K562 (cell line): ENCODE measurements around the gene TAF12. TPM values are rescaled to one million over a fixed set of nuclear protein-coding genes. Genes with fewer than 3 reads are reported as not detected.

Experiments used
- ATAC-seq: fragments of 200-7000 bp; cut with Tn5 transposase; 3 replicates; pipeline ENCODE4 v1.9.1; 2020; ENCODE audit warnings: moderate library complexity
- BruUV-seq: library from RNA; stranded (reverse); fragments of 400-500 nt; replicated peaks from 2 replicates; lab custom pipeline; 2021; lab: Mats Ljungman, UMichigan
- CTCF ChIA-PET: fragments of 300-600 bp; formaldehyde crosslinking; extraction: SDS; loops from one replicate; lab custom pipeline; 2021; ENCODE audit warnings: low intra/inter-chr PET ratio; lab: Yijun Ruan, JAX
- POLR2A ChIA-PET: fragments of 300-600, 350-650 bp; sonication (Branson Sonifier 250); formaldehyde crosslinking; extraction: SDS; loops from one replicate; lab custom pipeline; 2021; ENCODE audit warnings: antibody characterized with exemption, inconsistent platforms; lab: Yijun Ruan, JAX
- DNase-seq, 4 experiments: peaks; one replicate each; pipeline versions ENCODE4 v3.0.0 to v3.0.0-alpha.2; 2011 to 2018; ENCODE audit warnings: low spot score in 3 of 4, mixed read lengths in 3 of 4; ENCODE audit errors: extremely low read depth in 1 of 4
- FAIRE-seq: peaks from 2 replicates; lab custom pipeline; 2011; peaks lifted over from hg19 to GRCh38; lab: Jason Lieb, UNC
- H2AFZ ChIP-seq: 2 replicates; pipeline ENCODE4 v1.6.0; 2011; ENCODE audit warnings: low read depth, low read length, control low read depth, inconsistent platforms
- H3K27ac ChIP-seq: fragments of 200-600 bp; 3 replicates; pipeline ENCODE4 v1.8.0; 2011; ENCODE audit warnings: low read depth, mild to moderate bottlenecking, control low read depth, inconsistent platforms, low read length, moderate library complexity, mixed read lengths; ENCODE audit errors: extremely low read depth
- H3K27me3 ChIP-seq, 2 experiments: fragments of 300-600 bp in 1 of 2; 2 replicates in 1 of 2; 3 replicates in 1 of 2; pipeline versions ENCODE4 v1.6.0 to v1.8.0; 2011; ENCODE audit warnings: inconsistent platforms in 2 of 2, low read length in 2 of 2, mild to moderate bottlenecking in 1 of 2, mixed read lengths in 1 of 2, moderate library complexity in 1 of 2; ENCODE audit not compliant: control insufficient read depth in 2 of 2, insufficient read depth in 2 of 2
- H3K36me3 ChIP-seq: fragments of 300-600 bp; 3 replicates; pipeline ENCODE4 v1.8.0; 2011; ENCODE audit warnings: mild to moderate bottlenecking, low read length, inconsistent platforms; ENCODE audit not compliant: control insufficient read depth, insufficient read depth
- H3K4me1 ChIP-seq, 2 experiments: fragments of 200-600 bp in 1 of 2; replicated peaks in 1 of 2; 2 replicates in 1 of 2; 3 replicates in 1 of 2; pipeline versions ENCODE4 v1.5.1 to v1.8.0; 2011; ENCODE audit warnings: inconsistent platforms in 2 of 2, low read length in 2 of 2, mild to moderate bottlenecking in 1 of 2, mixed read lengths in 1 of 2, moderate library complexity in 1 of 2; ENCODE audit not compliant: control insufficient read depth in 2 of 2, insufficient read depth in 2 of 2
- H3K4me2 ChIP-seq: 2 replicates; pipeline ENCODE4 v1.6.1; 2011; ENCODE audit warnings: low read length, control low read depth, inconsistent platforms, mixed read lengths; ENCODE audit not compliant: insufficient read depth
- H3K4me3 ChIP-seq: fragments of 200-600 bp; sonication (generic), shearing (Covaris generic); 2 replicates; pipeline ENCODE4 v1.5.1; 2016; ENCODE audit warnings: control low read depth, inconsistent platforms
- H3K79me2 ChIP-seq: fragments of 200-600 bp; 3 replicates; pipeline ENCODE4 v1.8.0; 2011; ENCODE audit warnings: low read length, inconsistent platforms; ENCODE audit not compliant: control insufficient read depth, insufficient read depth
- H3K9ac ChIP-seq, 2 experiments: 2 replicates each; pipeline versions ENCODE4 v1.6.0 to v1.6.1; 2011; ENCODE audit warnings: low read depth in 2 of 2, low read length in 2 of 2, control low read depth in 1 of 2, inconsistent platforms in 1 of 2, mild to moderate bottlenecking in 1 of 2, mixed read lengths in 1 of 2; ENCODE audit not compliant: insufficient read depth in 1 of 2
- H3K9me1 ChIP-seq: one replicate; pipeline ENCODE4 v1.6.0; 2011; ENCODE audit warnings: inconsistent platforms, mild to moderate bottlenecking, low read length, moderate library complexity; ENCODE audit not compliant: control insufficient read depth, insufficient read depth
- H3K9me3 ChIP-seq: replicated peaks from 2 replicates; pipeline ENCODE4 v1.5.1; 2011; ENCODE audit warnings: low read depth, low read length, inconsistent platforms; ENCODE audit not compliant: control insufficient read depth, insufficient read depth
- H4K20me1 ChIP-seq: replicated peaks from 2 replicates; pipeline ENCODE4 v1.6.1; 2011; ENCODE audit warnings: low read length, inconsistent platforms, mixed read lengths; ENCODE audit not compliant: control insufficient read depth, insufficient read depth
- ETV5 ChIP-seq: sonication (generic); formaldehyde crosslinking; IDR thresholded peaks from 2 replicates; pipeline ENCODE4 v1.4.0; 2020; ENCODE audit warnings: low read depth, mild to moderate bottlenecking, missing genetic modification reagents
- MECOM ChIP-seq: fragments of 250-450 bp; sonication (Bioruptor Pico); IDR thresholded peaks from 2 replicates; pipeline ENCODE4 v1.8.0; 2022; ENCODE audit warnings: inconsistent platforms
- NFRKB ChIP-seq: fragments of 450-650 bp; IDR thresholded peaks from 2 replicates; pipeline ENCODE4 v1.6.1; 2016; ENCODE audit warnings: low read depth
- RBM14 ChIP-seq: fragments of 200-400 bp; formaldehyde crosslinking; IDR thresholded peaks from 2 replicates; pipeline ENCODE4 v1.6.1; 2018; ENCODE audit warnings: low read depth, mild to moderate bottlenecking, low read length, moderate library complexity, borderline replicate concordance; ENCODE audit not compliant: insufficient read depth
- SMAD4 ChIP-seq: fragments of 250-450 bp; sonication (Bioruptor Pico); conservative IDR thresholded peaks from 2 replicates; pipeline ENCODE4 v1.8.0; 2021; ENCODE audit warnings: inconsistent platforms, mild to moderate bottlenecking, moderate library complexity
- SREBF2 ChIP-seq: sonication (generic); formaldehyde crosslinking; IDR thresholded peaks from 2 replicates; pipeline ENCODE4 v1.4.0; 2020; ENCODE audit warnings: mild to moderate bottlenecking, missing genetic modification reagents
- XRCC4 ChIP-seq: IDR thresholded peaks from one replicate; pipeline ENCODE4 v1.6.1; 2011; ENCODE audit not compliant: insufficient read depth, insufficient read length; ENCODE audit errors: extremely low read depth
- WGBS: fragments of 100-300 bp; shearing (Covaris generic); methylation state at CpG from one replicate; pipeline ENCODE4 v1.1.6; 2016; ENCODE audit warnings: low coverage, mixed read lengths; ENCODE audit not compliant: insufficient coverage; ENCODE audit errors: missing lambda C conversion rate; 5-methylcytosine and 5-hydroxymethylcytosine counted together
- in situ Hi-C: fragments of 300-500 bp; cut with MboI; formaldehyde crosslinking; loops from 4 replicates; pipeline ENCODE4 v1.15.0; 2018; ENCODE audit warnings: inconsistent platforms, mixed read lengths
- intact Hi-C: fragments of 100-400 bp; cut with micrococcal nuclease; formaldehyde crosslinking; loops from 2 replicates; pipeline ENCODE4 v1.14.2; 2022
- polyA plus RNA-seq, 8 experiments: library from polyadenylated mRNA; depleted of rRNA in 4 of 8; stranded (reverse) in 5 of 8; unstranded in 3 of 8; fragments of >200 nt; fragmentation: Nextera tagmentation in 2 of 8; fragmentation: Illumina TruSeq in 1 of 8; extraction: Ambion mirVana in 2 of 8; extraction: Trizol in 1 of 8; gene quantifications; 2 replicates each; pipeline versions ENCODE4 v1.2.1 to v1.2.3, GENCODE V29; 2011 to 2014; ENCODE audit warnings: inconsistent platforms in 1 of 8, missing spikeins in 1 of 8
- total RNA-seq, 7 experiments: library from RNA; depleted of rRNA in 6 of 7; stranded (reverse); fragments of >200 nt in 6 of 7; fragmentation: Illumina TruSeq in 2 of 7; extraction: Trizol in 2 of 7; gene quantifications; 2 replicates each; pipeline versions ENCODE4 v1.2.1 to v1.2.3, GENCODE V29; 2011 to 2021; ENCODE audit warnings: low replicate concordance in 1 of 7
- TF ChIP-seq, protein P1 (sequence below): fragments of 250-450 bp; sonication (Bioruptor Pico); IDR thresholded peaks from 2 replicates; pipeline ENCODE4 v1.8.0; 2021; ENCODE audit warnings: mild to moderate bottlenecking, moderate library complexity
- TF ChIP-seq, protein P2 (sequence below): conservative IDR thresholded peaks from 2 replicates; pipeline ENCODE4 v1.6.1; 2011; ENCODE audit warnings: low read depth, mild to moderate bottlenecking, low read length; ENCODE audit not compliant: control insufficient read depth
- TF ChIP-seq, protein P3 (sequence below): sonication (generic); formaldehyde crosslinking; IDR thresholded peaks from 2 replicates; pipeline ENCODE4 v1.8.0; 2022; ENCODE audit warnings: mild to moderate bottlenecking, low read depth, missing genetic modification reagents

TAF12 gene
- total and polyA plus RNA-seq, 9 of the 15 experiments (the other 6 are each of a cell fraction or from before 2014, with no cell fraction given): 31.6 to 89.0 (median 50.5) TPM

DNA sequence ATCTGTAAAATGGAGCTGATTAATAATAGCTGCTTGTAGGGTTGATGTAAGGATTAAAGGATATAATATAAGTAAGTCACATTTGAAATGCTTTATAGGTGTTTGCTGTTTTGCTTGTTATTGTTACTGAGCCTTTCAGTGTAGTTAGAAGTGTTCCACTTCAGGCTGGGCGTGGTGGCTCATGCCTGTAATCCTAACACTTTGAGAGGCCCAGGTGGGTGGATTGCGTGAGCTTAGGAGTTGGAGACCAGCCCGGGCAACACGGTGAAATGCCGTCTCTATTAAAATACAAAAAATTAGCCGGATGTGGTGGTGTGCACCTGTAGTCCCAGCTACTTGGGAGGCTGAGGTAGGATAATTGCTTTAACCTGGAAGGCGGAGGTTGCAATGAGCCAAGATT, 77.8 kb downstream of the TAF12 start:
- ChIA-PET CTCF (no interaction called here), POLR2A (interaction anchor here (1.0 to 11.0 kb wide), 5 partner anchors 10 to 84 kb away, joined by 3 to 157 read pairs (median 3); partner anchors contain the start of genes RNU11 and TRNAU1AP)
- Histone ChIP-seq H3K4me1 (no peaks in the 10 kb centered on the region), H4K20me1 (no peaks in the 10 kb centered on the region), H3K36me3 (peaks cover 70% of the 10 kb centered on the region; the same call in 2 of the 3 replicates), H3K9me1 (no peaks in the 10 kb centered on the region), H2AFZ (no peak overlapping the region), H3K9ac (no peak overlapping the region), H3K4me3 (no peak overlapping the region), H3K79me2 (no peaks in the 10 kb centered on the region), H3K27ac (no peak overlapping the region), H3K27me3 (no peaks in the 10 kb centered on the region), H3K9me3 (no peaks in the 10 kb centered on the region), H3K4me2 (no peak overlapping the region)
- ATAC-seq (no peak), FAIRE-seq (peak; percentile 42), DNase-seq (no peak)
- BruUV-seq: no TSS peak
- TF ChIP-seq, protein P1, sequence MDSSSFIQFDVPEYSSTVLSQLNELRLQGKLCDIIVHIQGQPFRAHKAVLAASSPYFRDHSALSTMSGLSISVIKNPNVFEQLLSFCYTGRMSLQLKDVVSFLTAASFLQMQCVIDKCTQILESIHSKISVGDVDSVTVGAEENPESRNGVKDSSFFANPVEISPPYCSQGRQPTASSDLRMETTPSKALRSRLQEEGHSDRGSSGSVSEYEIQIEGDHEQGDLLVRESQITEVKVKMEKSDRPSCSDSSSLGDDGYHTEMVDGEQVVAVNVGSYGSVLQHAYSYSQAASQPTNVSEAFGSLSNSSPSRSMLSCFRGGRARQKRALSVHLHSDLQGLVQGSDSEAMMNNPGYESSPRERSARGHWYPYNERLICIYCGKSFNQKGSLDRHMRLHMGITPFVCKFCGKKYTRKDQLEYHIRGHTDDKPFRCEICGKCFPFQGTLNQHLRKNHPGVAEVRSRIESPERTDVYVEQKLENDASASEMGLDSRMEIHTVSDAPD (CRISPR knock-in tag): no peak
- TF ChIP-seq ETV5 (CRISPR knock-in tag): no peak
- intact Hi-C loops: no loop called here
- in situ Hi-C loops: no loop called here
- WGBS: 97% methylated on average over 7 of the region's 7 CpGs

DNA sequence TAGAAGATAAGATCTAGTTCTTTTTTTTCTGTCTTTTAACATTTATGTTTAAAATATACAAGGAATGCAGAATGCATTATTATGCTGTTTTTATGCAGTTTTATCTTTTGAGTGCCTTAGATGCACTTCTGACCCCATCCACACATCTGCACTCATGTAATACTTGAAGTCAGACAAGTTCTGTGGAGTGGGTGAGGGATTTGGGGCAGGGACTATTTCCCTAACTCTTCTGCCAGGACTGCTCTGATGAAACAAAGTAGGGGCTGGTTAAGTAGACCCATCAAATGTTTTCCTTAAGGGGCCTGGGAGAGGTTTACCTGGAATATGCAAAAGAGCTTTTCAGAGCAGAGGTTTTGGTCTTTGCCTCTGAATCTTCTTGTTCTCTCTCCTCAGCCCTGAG, 78.6 kb downstream of the TAF12 start:
- in situ Hi-C loops: no loop called here
- H4K20me1 ChIP-seq: no peaks in the 10 kb centered on the region
- H3K9ac ChIP-seq: no peak overlapping the region
- intact Hi-C loops: no loop called here
- no peaks in the 10 kb centered on the region for H3K4me1 ChIP-seq
- peaks cover 76% of the 10 kb centered on the region; the same call in 2 of the 3 replicates for H3K36me3 ChIP-seq
- ATAC-seq: no peak
- no peak overlapping the region for H3K4me3 ChIP-seq
- ChIA-PET CTCF (no interaction called here), POLR2A (interaction anchor here (1.4 to 11.0 kb wide), 4 partner anchors 11 to 84 kb away, joined by 3 to 157 read pairs (median 8); partner anchors contain the start of genes RNU11 and TRNAU1AP)
- no TSS peak for BruUV-seq
- no peak overlapping the region for H2AFZ ChIP-seq
- H3K27me3 ChIP-seq: no peaks in the 10 kb centered on the region
- H3K4me2 ChIP-seq: no peak overlapping the region
- no peaks in the 10 kb centered on the region for H3K79me2 ChIP-seq
- H3K9me1 ChIP-seq: no peaks in the 10 kb centered on the region
- no peak overlapping the region for H3K27ac ChIP-seq
- no peaks in the 10 kb centered on the region for H3K9me3 ChIP-seq
- DNase-seq: no peak
- FAIRE-seq: no peak
- TF ChIP-seq NFRKB: no peak
- no peak for TF ChIP-seq XRCC4
- TF ChIP-seq SMAD4 (CRISPR knock-in tag): no peak
- TF ChIP-seq, protein P2, sequence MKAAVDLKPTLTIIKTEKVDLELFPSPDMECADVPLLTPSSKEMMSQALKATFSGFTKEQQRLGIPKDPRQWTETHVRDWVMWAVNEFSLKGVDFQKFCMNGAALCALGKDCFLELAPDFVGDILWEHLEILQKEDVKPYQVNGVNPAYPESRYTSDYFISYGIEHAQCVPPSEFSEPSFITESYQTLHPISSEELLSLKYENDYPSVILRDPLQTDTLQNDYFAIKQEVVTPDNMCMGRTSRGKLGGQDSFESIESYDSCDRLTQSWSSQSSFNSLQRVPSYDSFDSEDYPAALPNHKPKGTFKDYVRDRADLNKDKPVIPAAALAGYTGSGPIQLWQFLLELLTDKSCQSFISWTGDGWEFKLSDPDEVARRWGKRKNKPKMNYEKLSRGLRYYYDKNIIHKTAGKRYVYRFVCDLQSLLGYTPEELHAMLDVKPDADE: no peak
- TF ChIP-seq, protein P3, sequence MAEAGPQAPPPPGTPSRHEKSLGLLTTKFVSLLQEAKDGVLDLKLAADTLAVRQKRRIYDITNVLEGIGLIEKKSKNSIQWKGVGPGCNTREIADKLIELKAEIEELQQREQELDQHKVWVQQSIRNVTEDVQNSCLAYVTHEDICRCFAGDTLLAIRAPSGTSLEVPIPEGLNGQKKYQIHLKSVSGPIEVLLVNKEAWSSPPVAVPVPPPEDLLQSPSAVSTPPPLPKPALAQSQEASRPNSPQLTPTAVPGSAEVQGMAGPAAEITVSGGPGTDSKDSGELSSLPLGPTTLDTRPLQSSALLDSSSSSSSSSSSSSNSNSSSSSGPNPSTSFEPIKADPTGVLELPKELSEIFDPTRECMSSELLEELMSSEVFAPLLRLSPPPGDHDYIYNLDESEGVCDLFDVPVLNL: no peak
- no peak for TF ChIP-seq RBM14
- no peak for TF ChIP-seq SREBF2 (CRISPR knock-in tag)
- no peak for TF ChIP-seq MECOM (CRISPR knock-in tag)
